GM12873 (cell line): ENCODE results near the gene CREB3L2.

Experiments used
- TF ChIP-seq, protein P1 (sequence below): IDR thresholded peaks from 2 replicates; pipeline ENCODE4 v1.5.1; 2012; ENCODE audit warnings: low read depth, mild to moderate bottlenecking, moderate library complexity, low read length, control low read depth; ENCODE audit not compliant: insufficient read depth; ENCODE audit errors: missing control alignments

CREB3L2 gene

DNA sequence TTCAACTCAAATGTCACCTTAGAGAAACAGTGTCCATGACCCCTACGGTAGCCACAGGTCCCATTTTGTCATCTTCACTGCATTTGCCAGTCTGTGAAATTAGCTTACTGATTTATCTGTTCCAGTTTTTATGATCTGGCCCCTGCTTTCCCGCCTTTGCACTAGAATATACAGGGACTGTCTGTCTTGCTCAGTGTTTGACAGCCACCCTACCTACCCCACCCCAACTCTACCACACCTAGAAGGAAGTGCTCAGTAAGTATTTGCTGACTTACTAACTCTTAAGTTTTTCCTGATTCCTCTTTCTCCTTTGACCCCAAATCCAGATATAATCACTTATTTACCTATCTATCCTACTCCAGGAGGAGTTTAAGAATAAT is 49.5 kb downstream of the CREB3L2 start:
- TF ChIP-seq, protein P1, sequence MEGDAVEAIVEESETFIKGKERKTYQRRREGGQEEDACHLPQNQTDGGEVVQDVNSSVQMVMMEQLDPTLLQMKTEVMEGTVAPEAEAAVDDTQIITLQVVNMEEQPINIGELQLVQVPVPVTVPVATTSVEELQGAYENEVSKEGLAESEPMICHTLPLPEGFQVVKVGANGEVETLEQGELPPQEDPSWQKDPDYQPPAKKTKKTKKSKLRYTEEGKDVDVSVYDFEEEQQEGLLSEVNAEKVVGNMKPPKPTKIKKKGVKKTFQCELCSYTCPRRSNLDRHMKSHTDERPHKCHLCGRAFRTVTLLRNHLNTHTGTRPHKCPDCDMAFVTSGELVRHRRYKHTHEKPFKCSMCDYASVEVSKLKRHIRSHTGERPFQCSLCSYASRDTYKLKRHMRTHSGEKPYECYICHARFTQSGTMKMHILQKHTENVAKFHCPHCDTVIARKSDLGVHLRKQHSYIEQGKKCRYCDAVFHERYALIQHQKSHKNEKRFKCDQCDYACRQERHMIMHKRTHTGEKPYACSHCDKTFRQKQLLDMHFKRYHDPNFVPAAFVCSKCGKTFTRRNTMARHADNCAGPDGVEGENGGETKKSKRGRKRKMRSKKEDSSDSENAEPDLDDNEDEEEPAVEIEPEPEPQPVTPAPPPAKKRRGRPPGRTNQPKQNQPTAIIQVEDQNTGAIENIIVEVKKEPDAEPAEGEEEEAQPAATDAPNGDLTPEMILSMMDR, result no peak

DNA sequence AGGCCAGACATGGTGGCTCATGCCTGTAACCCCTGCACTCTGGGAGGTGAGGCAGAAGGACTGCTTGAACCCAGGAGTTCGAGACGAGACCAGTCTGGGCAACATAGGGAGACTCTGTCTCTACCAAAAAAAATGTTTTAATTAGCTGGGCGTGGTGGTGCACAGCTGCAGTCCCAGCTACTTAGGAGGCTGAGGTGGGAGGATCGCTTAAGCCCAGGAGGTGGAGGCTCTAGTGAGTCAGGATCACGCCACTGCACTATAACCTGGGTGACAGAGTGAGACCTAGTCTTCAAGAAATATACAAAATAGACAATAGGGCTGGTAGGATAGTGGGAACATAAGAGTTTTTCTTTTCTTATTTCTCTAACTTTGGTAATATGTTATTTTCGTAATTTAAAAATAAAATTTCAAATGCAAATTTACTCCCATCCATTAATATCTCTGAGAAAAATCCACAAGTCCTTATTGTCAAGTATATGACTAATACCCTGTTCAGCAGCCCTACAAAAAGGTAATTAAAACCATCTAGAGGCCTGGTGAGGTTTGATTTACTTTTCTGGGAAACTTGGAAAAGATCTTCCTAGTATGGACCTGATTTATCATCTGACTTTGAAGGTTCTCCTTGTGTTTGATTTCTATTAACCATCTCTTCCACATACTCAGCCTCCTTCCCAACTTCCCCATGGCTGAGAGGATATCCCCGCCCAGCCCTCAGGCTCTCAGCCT is 50.0 kb downstream of the CREB3L2 start:
- TF ChIP-seq, protein P1, result no peak

DNA sequence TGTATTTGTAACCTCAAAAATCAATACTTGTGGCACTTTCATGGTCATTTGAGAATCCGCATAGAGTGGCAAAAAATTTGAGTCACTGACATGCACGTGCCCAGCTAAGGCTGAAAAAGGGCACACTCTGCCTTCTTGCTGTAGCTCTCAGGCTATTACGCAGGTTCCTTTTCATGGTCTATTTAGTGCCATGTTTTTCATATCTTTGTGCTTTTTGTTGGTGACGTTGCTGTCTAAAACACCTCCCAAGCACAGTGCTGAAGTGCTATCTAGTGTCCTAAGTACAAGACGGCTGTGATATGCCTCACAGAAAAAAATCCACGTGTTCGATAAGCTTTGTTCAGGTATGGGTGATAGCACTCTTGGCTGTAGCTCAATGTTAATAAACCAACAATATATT is 50.9 kb downstream of the CREB3L2 start:
- TF ChIP-seq, protein P1, result no peak

DNA sequence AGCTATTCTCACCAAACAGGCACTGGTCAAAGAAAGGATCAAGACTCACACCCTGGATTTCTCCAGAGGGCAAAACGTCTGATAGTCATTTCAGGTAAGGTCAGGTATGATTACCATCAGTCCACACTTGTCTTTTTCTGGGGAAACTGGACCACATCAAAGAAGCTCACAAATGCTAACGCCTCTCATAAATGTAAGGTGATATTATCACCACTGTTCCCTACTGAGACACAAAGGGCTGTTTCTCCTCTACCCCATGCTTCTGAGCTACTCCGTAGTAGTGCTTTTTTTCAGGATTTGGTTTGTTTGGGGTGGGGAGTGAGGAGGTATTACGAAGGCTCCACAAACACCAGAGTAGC is 51.6 kb downstream of the CREB3L2 start:
- TF ChIP-seq, protein P1, result no peak

DNA sequence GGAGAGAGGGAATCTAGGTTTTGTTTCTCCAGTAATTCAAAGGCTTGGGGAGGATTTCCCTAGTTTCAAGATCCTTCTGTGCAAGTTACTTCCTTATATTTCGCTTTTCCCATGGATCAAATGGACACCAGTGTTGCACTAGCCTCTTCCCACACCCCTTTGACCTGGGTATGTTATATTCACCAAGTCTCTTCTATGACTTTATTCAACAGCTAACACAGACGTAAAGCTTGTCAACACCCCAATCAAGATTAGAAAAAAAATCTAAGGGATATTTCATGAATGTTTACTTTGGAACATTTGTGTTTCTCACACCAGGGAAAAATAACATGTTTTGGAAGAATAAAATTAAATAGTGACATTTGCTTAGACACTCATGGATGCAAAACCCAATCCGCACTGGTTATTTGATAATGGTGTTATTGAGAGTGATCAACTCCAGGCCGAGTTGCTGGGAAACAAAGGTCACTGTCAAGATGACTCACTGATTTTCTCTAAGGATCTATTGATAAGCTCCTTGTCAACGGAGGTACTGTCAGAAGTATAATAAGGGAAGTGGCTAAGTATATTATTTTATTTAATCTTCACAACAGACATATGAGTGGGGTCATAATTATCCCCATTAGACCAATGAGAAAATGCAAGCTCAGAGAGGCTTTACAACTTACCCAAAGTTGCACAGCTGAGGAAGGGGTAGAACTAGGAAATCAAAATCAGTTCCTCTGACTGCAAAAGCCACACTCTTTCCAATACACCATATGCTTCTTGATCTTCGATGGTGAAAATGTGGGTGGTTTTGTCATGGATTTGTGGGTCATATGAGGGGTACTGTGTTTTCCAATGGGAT is 52.2 kb downstream of the CREB3L2 start:
- TF ChIP-seq, protein P1, result no peak

DNA sequence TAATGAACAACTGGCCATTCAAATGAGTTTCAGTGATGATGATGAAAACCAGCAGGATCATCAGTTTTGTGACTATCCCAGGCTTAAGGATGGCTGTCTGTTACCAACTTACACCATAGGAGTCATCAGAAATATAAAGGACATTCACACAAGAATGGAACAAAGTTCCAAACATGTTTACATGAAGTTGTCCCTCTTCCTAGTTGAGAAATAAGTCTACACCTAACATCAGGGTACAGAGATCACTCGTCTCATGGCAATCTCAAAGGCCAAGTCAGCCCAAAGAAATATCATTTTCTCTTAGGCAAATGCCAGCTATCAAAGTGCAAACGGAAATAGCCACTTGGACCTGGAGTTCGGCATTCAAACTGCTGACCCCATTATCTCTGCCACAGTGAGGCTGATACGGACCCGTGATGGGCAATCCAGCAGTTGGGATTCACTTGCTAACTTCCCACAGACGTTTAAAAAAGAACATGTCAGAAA is 53.0 kb downstream of the CREB3L2 start:
- TF ChIP-seq, protein P1, result no peak

DNA sequence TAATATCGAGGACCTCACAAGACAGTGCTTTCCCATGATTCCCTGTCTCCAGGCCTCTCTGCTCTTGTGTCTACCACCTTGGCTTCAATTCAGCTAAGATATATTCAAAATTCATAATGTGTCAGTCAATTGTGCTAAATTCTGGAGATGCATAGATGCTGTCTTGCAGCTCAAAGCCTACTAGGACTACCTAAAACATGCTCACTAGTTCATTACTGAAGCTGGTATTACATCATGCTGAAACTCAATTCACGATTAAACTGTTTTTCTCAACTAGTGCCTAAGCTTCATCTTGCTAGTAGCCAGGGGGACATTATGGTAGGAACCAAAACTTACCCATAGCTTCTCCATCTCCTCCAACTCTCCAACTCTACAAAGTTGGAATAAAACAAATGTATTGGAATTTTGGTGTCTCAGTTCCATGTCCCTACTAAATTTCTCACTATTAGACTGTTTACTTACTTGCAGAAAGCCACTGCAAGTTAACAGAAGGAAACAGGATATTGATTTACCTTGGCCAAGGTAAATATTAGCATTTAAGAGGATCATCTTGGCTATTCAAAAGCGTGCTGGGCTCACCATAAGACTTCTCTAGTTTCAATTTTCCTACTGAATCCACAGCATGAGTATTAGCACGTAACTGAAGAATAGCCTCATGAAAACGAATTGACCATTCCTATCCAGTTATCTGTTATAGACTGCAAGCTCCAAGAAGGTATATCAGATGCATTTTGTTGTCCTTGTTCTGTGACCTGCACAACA is 53.6 kb downstream of the CREB3L2 start:
- TF ChIP-seq, protein P1, result no peak
